ENCODE results near the gene CACNA1F.

The CACNA1F gene

GRCh38 chrX:49227726-49228125 lies 5.4 kb downstream of the CACNA1F start:
- no peak for DNase-seq

- no peak for DNase-seq
Measured at GRCh38 chrX:49226946-49227345, 6.2 kb downstream of the CACNA1F start.

- no peak for DNase-seq
Measured at GRCh38 chrX:49225858-49226257, 7.3 kb downstream of the CACNA1F start.

GRCh38 chrX:49221868-49222267 lies 11.3 kb downstream of the CACNA1F start:
- no peak for DNase-seq

- DNase-seq = no peak
Measured at GRCh38 chrX:49220100-49220499, 13.0 kb downstream of the CACNA1F start.

GRCh38 chrX:49214996-49215526 lies 18.1 kb downstream of the CACNA1F start:
- no peak for DNase-seq

GRCh38 chrX:49214416-49214815 lies 18.7 kb downstream of the CACNA1F start:
- no peak for DNase-seq

GRCh38 chrX:49212861-49213260 lies 20.3 kb downstream of the CACNA1F start:
- no peak for DNase-seq

GRCh38 chrX:49212209-49212608 lies 20.9 kb downstream of the CACNA1F start:
- DNase-seq = no peak

GRCh38 chrX:49211074-49211473 lies 22.1 kb downstream of the CACNA1F start:
- DNase-seq = no peak

- no peak for DNase-seq
Measured at GRCh38 chrX:49210406-49210805, 22.7 kb downstream of the CACNA1F start.

- DNase-seq = no peak
Measured at GRCh38 chrX:49209434-49210251, 23.5 kb downstream of the CACNA1F start.

GRCh38 chrX:49208399-49208798 lies 24.7 kb downstream of the CACNA1F start:
- DNase-seq = no peak

- no peak for DNase-seq
Measured at GRCh38 chrX:49206543-49206942, 26.6 kb downstream of the CACNA1F start.

- no peak for DNase-seq
Measured at GRCh38 chrX:49205443-49205842, 27.7 kb downstream of the CACNA1F start.

- DNase-seq = no peak
Measured at GRCh38 chrX:49204709-49205108, 28.4 kb downstream of the CACNA1F start.

GRCh38 chrX:49204017-49204416 lies 29.1 kb downstream of the CACNA1F start:
- DNase-seq = no peak

GRCh38 chrX:49203536-49203935 lies 29.6 kb downstream of the CACNA1F start:
- DNase-seq = no peak

- DNase-seq = no peak
Measured at GRCh38 chrX:49202022-49202421, 31.1 kb downstream of the CACNA1F start.

GRCh38 chrX:49199906-49200771 lies 33.0 kb downstream of the CACNA1F start, which contains the start of gene SYP:
Gene SYP, minus strand, starts transcription at chrX:49200193. Its CDS starts 7 bp downstream, at chrX:49200186.
- peak; percentile 70 for DNase-seq

GRCh38 chrX:49199315-49199595 lies 33.9 kb downstream of the CACNA1F start:
- no peak for DNase-seq

GRCh38 chrX:49198540-49199314 lies 34.4 kb downstream of the CACNA1F start:
- no peak for DNase-seq

- DNase-seq = no peak
Measured at GRCh38 chrX:49197543-49198087, 35.5 kb downstream of the CACNA1F start.

Measured in MV-4-11 (cell line).